GM18520 (cell line): ENCODE measurements around the gene SMURF1.
"Not testable (repeated sequence)": the region's sequence is repeated elsewhere in the genome, so short reads cannot be mapped to it uniquely, and the experiment has no call there.

Experiments
- ATAC-seq: cut with Tn5 transposase; IDR thresholded peaks from one replicate; pipeline ENCODE4 v1.9.1; 2021; ENCODE audit not compliant: unreplicated experiment

The SMURF1 gene

GRCh38 chr7:99122762-99123161 is 21.1 kb downstream of the SMURF1 start:
- ATAC-seq = no peak

- ATAC-seq = no peak
These were observed 22.3 kb downstream of the SMURF1 start for GRCh38 chr7:99121496-99122021.

- ATAC-seq = no peak
These were observed 23.0 kb downstream of the SMURF1 start for GRCh38 chr7:99120916-99121315.

GRCh38 chr7:99120501-99120900 is 23.4 kb downstream of the SMURF1 start:
- ATAC-seq = no peak

GRCh38 chr7:99118077-99118476 is 25.8 kb downstream of the SMURF1 start:
- no peak for ATAC-seq

- no peak for ATAC-seq
These were observed 27.8 kb downstream of the SMURF1 start for GRCh38 chr7:99116144-99116543.

- no peak for ATAC-seq
These were observed 28.5 kb downstream of the SMURF1 start for GRCh38 chr7:99115379-99115778.

- ATAC-seq = no peak
These were observed 30.9 kb downstream of the SMURF1 start for GRCh38 chr7:99112979-99113378.

GRCh38 chr7:99112097-99112496 is 31.8 kb downstream of the SMURF1 start:
- ATAC-seq = no peak

- no peak for ATAC-seq
These were observed 32.3 kb downstream of the SMURF1 start for GRCh38 chr7:99111591-99111990.

GRCh38 chr7:99109108-99110051 is 34.5 kb downstream of the SMURF1 start:
- no peak for ATAC-seq

GRCh38 chr7:99108613-99109012 is 35.3 kb downstream of the SMURF1 start:
- no peak for ATAC-seq

GRCh38 chr7:99106821-99107241 is 37.1 kb downstream of the SMURF1 start:
- ATAC-seq = no peak

GRCh38 chr7:99106411-99106810 is 37.5 kb downstream of the SMURF1 start:
- no peak for ATAC-seq

- no peak for ATAC-seq
These were observed 38.2 kb downstream of the SMURF1 start for GRCh38 chr7:99105756-99106155.

GRCh38 chr7:99104631-99105030 is 39.3 kb downstream of the SMURF1 start:
- no peak for ATAC-seq

GRCh38 chr7:99103836-99104235 is 40.1 kb downstream of the SMURF1 start:
- ATAC-seq = not testable (repeated sequence)

- ATAC-seq = no peak
These were observed 40.9 kb downstream of the SMURF1 start for GRCh38 chr7:99102809-99103690.

GRCh38 chr7:99102361-99102760 is 41.5 kb downstream of the SMURF1 start:
- no peak for ATAC-seq

GRCh38 chr7:99101516-99101915 is 42.4 kb downstream of the SMURF1 start:
- not testable (repeated sequence) for ATAC-seq

- ATAC-seq = no peak
These were observed 44.3 kb downstream of the SMURF1 start for GRCh38 chr7:99099499-99100077.
